Suppressor macrophage treated with lipopolysaccharide for 1 hour (primary cell): Measurements from ENCODE around the gene NMNAT1.
A peak's percentile ranks its signal among the peaks of the same experiment; 100 is the strongest.
"Not testable (repeated sequence)": the region's sequence is repeated elsewhere in the genome, so short reads cannot be mapped to it uniquely, and the experiment has no call there.

ENCODE experiments used
- DNase-seq, 3 donors: peaks; one replicate each; pipeline ENCODE4 v3.0.0-alpha.2; 2020 to 2022

NMNAT1 gene

DNA sequence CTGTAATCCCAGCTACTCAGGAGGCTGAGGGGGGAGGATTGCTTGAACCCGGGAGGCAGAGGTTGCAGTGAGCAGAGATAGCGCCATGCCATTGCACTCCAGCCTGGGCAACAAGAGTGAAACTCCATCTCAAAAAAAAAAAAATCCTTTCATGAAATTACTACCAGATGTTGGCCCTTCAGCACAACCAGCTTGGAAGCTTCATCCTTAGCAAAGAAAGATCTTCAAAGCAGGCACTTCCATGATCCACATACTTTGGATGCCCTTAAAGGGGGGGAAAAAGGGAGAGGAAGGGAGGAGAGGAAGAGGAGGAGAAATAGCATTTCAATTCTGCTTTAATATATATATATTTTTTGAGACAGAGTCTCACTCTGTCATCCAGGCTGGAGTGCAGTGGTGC is 77.4 kb downstream of the NMNAT1 start:
- not testable (repeated sequence) for DNase-seq

GRCh38 chr1:10021992-10022391 is 78.7 kb downstream of the NMNAT1 start:
- DNase-seq = not testable (repeated sequence)

- peak; percentile 18 to 39 (median 29) for DNase-seq
These were observed 79.4 kb downstream of the NMNAT1 start for GRCh38 chr1:10022656-10023055.

DNA sequence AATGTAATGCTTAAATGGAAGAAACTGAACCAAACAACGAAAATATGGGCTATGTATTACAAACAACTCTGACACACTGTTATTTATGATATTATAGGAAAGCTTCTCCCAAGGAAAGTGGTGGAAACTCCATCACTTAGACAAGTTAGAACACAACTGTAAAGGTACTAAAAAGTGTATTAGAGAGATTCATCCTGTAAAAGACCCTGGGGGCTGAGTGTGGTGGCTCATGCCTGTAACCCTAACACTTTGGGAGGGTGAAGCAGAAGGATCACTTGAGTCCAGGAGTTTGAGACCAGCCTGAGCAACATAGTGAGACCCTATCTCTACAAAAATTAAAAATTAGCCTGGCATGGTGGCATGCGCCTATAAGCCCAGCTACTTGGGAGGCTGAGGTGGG is 82.1 kb downstream of the NMNAT1 start:
- no peak for DNase-seq

GRCh38 chr1:10027027-10027426 is 83.8 kb downstream of the NMNAT1 start:
- no peak for DNase-seq

DNA sequence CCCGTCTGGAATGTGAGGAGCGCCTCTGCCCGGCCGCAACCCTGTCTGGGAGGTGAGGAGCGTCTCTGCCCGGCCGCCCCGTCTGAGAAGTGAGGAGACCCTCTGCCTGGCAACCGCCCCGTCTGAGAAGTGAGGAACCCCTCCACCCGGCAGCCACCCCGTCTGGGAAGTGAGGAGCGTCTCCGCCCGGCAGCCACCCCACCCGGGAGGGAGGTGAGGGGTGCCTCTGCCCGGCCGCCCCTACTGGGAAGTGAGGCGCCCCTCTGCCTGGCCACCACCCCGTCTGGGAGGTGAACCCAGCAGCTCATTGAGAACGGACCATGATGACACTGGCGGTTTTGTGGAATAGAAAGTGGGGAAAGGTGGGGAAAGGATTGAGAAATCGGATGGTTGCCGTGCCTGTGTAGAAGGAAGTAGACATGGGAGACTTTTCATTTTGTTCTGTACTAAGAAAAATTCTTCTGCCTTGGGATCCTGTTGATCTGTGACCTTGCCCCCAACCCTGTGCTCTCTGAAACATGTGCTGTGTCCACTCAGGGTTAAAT is 85.8 kb downstream of the NMNAT1 start:
- DNase-seq = peak; percentile 32 to 41 (median 35)

DNA sequence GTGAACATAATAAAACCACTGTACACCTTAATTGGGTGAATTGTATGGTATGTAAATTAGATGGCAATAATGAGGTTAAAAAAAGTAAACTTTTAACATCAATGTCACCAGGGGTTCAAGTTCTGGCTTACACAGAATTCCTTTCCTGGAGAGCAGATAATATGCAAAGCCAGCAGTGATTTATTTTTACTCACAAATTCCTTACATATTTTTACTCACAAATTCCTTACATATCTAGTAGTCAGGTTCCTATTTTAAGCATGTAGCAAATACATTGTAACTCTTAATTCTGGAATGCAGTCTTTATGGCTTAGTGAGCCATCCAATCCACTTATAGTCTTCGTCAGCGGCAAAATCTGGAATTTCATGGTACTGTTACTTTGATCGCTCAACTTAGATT is 88.2 kb downstream of the NMNAT1 start:
- DNase-seq = no peak

- peak; percentile 99 to 100 (median 99) for DNase-seq
These were observed 89.5 kb downstream of the NMNAT1 start, which contains the start of gene UBE4B for GRCh38 chr1:10032590-10033358. UBE4B (plus strand) TSS chr1:10032958; CDS start chr1:10033671, 713 bp downstream.

- DNase-seq = peak; percentile 26 to 32 (median 31)
These were observed 90.1 kb downstream of the NMNAT1 start for GRCh38 chr1:10033359-10033845.
